ENCODE measurements around the gene LUC7L. TPM values are rescaled to one million over a fixed set of nuclear protein-coding genes. Genes with fewer than 3 reads are reported as not detected.

LUC7L gene
- polyA plus RNA-seq, 1 of the 3 experiments (the other 2 are of a cell fraction), result 97.7 TPM

DNA sequence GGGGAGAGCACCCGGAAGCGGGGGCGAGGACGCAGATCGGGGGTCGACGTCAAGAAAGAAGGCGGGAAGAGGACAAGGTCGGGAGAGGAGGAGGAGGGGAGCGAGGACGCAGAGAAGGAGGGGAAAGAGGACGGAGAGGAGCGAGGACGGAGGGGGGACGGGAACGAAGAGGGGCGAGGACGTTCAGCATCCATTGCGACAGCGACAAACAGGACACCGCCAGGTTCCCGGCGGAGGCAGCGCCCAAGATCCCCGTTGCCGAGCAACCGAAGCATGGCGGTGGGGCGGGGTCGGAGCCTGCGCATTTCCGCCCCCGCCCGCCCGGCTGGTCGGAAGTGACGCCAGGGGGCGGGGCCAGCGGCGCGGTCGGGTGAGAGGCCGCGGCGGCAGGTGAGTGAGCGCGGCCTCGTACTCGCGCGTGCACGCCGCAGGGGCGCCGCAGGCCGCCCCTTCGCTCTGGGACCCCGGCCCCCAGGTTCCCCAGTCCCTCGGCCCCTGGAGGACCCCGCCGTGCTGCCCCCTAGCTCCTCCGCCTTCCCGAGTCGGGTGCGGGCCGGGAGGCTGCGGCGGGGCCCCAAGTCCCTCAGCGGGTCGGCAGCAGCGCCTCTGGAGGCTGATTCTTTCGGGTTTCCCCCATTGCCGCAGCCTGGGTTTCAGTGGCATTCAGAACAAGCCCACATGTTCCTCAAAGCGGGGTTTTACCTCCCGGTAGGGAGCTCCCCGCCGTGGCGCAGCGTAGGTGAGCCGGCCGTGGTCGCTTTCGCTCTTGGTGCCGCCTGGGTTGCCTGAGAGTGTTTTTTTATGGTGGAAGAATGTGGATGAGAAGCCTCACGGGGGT lies 5.4 kb upstream of the LUC7L start, which contains the start of gene FAM234A (continued):
- TF ChIP-seq, protein P1, sequence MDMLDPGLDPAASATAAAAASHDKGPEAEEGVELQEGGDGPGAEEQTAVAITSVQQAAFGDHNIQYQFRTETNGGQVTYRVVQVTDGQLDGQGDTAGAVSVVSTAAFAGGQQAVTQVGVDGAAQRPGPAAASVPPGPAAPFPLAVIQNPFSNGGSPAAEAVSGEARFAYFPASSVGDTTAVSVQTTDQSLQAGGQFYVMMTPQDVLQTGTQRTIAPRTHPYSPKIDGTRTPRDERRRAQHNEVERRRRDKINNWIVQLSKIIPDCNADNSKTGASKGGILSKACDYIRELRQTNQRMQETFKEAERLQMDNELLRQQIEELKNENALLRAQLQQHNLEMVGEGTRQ (IDR thresholded peaks at IDR 0.05; ENCODE audit: borderline replicate concordance, low read depth, low read length), result no peak
- no peak for TF ChIP-seq EZH2phosphoT487 (IDR thresholded peaks at IDR 0.05; ENCODE audit: borderline replicate concordance, low read depth)
- TF ChIP-seq YY1 (IDR thresholded peaks at IDR 0.05; ENCODE audit: low read depth), result peak; percentile 79
- no peak for TF ChIP-seq GATA2 (CRISPR knock-in tag; IDR thresholded peaks at IDR 0.05)
- no peak for TF ChIP-seq RXRA (IDR thresholded peaks at IDR 0.05; ENCODE audit: borderline replicate concordance, low read depth)
- peak; percentile 80 for TF ChIP-seq ELF1 (IDR thresholded peaks at IDR 0.05)

DNA sequence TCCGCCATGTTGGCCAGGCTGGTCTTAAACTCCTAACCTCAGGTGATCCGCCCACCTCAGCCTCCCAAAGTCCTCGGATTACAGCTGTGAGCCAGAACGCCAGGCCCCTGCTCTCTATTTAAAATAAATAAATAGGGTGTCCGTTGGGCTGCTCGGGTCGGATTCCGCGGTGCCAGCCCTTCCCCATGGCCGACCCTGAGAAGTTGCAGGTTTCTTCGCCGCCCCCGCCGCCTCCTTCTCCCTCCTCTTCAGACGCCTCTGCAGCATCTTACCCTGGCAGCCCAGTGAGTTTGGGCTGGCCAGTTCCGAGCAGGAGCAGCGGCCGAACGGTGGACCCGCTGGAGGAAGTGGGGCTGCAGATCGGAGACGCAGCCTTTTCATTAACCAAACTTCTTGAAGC lies 1.7 kb upstream of the LUC7L start:
- POLR2A ChIA-PET, result no interaction called here
- Histone ChIP-seq H3K36me3 (replicated peaks in 1 of 2; ENCODE audit: control insufficient read depth in 1 of 2, insufficient read depth in 2 of 2, low read length in 1 of 2) (peaks cover 19 to 25% of the 10 kb centered on the region in 2 experiments), H3K79me2 (ENCODE audit: insufficient read depth) (peaks cover 31% of the 10 kb centered on the region), H4K20me1 (ENCODE audit: insufficient read depth) (peaks cover 29% of the 10 kb centered on the region), H3K9me2 (no peaks in the 10 kb centered on the region), H3K27ac (ENCODE audit: low read depth in 2 of 2, low read length in 1 of 2) (no peak overlapping the region), H3K4me1 (ENCODE audit: control insufficient read depth in 1 of 2, insufficient read depth in 2 of 2, low read depth in 1 of 2, low read length in 1 of 2) (peaks cover 10% of the 10 kb centered on the region in 2 experiments; a peak in 3 of 4 replicates), H3K9ac (no peak overlapping the region), H3K9me3 (no peaks in the 10 kb centered on the region), H3K4me3 (ENCODE audit: low read depth in 2 of 2, low read length in 1 of 2) (no peak overlapping the region), H2AFZ (ENCODE audit: low read depth) (no peak overlapping the region), H3F3A (replicated peaks; ENCODE audit: insufficient read depth) (peaks cover 27% of the 10 kb centered on the region), H3K4me2 (no peak overlapping the region), H3K27me3 (ENCODE audit: insufficient read depth) (no peaks in the 10 kb centered on the region)
- TF ChIP-seq, protein P2, sequence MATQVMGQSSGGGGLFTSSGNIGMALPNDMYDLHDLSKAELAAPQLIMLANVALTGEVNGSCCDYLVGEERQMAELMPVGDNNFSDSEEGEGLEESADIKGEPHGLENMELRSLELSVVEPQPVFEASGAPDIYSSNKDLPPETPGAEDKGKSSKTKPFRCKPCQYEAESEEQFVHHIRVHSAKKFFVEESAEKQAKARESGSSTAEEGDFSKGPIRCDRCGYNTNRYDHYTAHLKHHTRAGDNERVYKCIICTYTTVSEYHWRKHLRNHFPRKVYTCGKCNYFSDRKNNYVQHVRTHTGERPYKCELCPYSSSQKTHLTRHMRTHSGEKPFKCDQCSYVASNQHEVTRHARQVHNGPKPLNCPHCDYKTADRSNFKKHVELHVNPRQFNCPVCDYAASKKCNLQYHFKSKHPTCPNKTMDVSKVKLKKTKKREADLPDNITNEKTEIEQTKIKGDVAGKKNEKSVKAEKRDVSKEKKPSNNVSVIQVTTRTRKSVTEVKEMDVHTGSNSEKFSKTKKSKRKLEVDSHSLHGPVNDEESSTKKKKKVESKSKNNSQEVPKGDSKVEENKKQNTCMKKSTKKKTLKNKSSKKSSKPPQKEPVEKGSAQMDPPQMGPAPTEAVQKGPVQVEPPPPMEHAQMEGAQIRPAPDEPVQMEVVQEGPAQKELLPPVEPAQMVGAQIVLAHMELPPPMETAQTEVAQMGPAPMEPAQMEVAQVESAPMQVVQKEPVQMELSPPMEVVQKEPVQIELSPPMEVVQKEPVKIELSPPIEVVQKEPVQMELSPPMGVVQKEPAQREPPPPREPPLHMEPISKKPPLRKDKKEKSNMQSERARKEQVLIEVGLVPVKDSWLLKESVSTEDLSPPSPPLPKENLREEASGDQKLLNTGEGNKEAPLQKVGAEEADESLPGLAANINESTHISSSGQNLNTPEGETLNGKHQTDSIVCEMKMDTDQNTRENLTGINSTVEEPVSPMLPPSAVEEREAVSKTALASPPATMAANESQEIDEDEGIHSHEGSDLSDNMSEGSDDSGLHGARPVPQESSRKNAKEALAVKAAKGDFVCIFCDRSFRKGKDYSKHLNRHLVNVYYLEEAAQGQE (IDR thresholded peaks at IDR 0.05; ENCODE audit: low read depth, low read length), result no peak
- TF ChIP-seq, protein P3, sequence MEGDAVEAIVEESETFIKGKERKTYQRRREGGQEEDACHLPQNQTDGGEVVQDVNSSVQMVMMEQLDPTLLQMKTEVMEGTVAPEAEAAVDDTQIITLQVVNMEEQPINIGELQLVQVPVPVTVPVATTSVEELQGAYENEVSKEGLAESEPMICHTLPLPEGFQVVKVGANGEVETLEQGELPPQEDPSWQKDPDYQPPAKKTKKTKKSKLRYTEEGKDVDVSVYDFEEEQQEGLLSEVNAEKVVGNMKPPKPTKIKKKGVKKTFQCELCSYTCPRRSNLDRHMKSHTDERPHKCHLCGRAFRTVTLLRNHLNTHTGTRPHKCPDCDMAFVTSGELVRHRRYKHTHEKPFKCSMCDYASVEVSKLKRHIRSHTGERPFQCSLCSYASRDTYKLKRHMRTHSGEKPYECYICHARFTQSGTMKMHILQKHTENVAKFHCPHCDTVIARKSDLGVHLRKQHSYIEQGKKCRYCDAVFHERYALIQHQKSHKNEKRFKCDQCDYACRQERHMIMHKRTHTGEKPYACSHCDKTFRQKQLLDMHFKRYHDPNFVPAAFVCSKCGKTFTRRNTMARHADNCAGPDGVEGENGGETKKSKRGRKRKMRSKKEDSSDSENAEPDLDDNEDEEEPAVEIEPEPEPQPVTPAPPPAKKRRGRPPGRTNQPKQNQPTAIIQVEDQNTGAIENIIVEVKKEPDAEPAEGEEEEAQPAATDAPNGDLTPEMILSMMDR (IDR thresholded peaks at IDR 0.05), result no peak
- TF ChIP-seq MXI1 (IDR thresholded peaks at IDR 0.05; ENCODE audit: low read depth, low read length) (no peak), YY1 (IDR thresholded peaks at IDR 0.05; ENCODE audit: low read depth) (no peak), SMC3 (IDR thresholded peaks at IDR 0.05; ENCODE audit: low read depth, low read length) (no peak), NRF1 (IDR thresholded peaks at IDR 0.05; ENCODE audit: low read depth, low read length) (no peak), TAF1 (IDR thresholded peaks at IDR 0.05; ENCODE audit: borderline replicate concordance, low read depth, low read length) (no peak), CHD2 (IDR thresholded peaks at IDR 0.05; ENCODE audit: low read length, partially characterized antibody) (no peak), FOSL2 (IDR thresholded peaks at IDR 0.05; ENCODE audit: borderline replicate concordance, low read depth) (no peak), RXRA (IDR thresholded peaks at IDR 0.05; ENCODE audit: borderline replicate concordance, low read depth) (no peak), EZH2phosphoT487 (IDR thresholded peaks at IDR 0.05; ENCODE audit: borderline replicate concordance, low read depth) (no peak), GATA2 (CRISPR knock-in tag; IDR thresholded peaks at IDR 0.05) (no peak), FOXM1 (IDR thresholded peaks at IDR 0.05; ENCODE audit: low read depth) (no peak), RAD21 (IDR thresholded peaks at IDR 0.05; ENCODE audit: low read length) (no peak), JUND (IDR thresholded peaks at IDR 0.05) (no peak), RCOR1 (IDR thresholded peaks at IDR 0.05; ENCODE audit: low read length) (no peak)
- TF ChIP-seq, protein P4, sequence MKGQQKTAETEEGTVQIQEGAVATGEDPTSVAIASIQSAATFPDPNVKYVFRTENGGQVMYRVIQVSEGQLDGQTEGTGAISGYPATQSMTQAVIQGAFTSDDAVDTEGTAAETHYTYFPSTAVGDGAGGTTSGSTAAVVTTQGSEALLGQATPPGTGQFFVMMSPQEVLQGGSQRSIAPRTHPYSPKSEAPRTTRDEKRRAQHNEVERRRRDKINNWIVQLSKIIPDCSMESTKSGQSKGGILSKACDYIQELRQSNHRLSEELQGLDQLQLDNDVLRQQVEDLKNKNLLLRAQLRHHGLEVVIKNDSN (IDR thresholded peaks at IDR 0.05; ENCODE audit: borderline replicate concordance, low read depth), result no peak
- DNase-seq, result no peak
- CTCF ChIA-PET, result no interaction called here
- 93% methylated on average over 20 of the region's 22 CpGs for WGBS (ENCODE audit: low lambda C conversion rate)
